Measurements from ENCODE around the gene MYG1.
A peak's percentile ranks its signal among the peaks of the same experiment; 100 is the strongest.

DNA sequence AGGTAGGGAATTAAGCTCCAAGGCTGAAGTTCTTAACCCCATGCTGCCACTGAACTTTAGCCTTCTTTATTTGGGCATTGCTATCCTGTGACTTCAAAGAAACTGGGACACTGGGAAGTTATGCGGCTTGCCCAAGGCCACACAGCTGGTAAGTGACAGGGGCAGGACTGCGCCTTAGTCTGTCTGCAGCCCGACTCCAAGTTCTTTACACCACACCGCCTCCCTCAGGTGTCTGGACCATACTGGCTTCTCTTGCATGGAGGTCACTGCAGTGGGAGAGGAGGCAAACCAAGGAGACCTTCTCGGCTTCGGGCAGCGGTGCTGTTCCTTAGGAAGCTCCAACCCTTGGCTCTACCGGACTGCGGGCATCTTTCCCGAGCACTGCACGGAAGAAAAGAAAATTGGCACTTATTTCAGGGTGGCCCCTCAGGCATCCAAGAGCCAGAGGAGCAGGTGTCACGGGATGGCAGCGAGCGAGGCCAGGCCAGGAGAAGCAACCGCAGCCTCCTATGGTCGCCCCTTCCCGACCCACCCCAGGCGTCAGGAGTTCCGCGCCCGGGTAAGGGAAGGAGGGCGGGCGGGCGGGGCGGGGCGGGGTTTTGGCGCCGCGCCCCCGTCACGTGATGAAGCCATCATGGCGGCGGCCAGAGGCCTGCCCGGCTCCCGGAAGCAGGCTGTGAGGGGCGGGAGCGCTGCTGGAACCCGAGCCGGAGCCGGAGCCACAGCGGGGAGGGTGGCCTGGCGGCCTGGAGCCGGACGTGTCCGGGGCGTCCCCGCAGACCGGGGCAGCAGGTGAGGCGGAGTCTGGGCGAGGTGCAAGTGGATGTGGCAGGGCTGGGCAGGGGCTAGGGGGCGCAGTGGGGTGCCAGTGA is 47.8 kb upstream of the MYG1 start:
- peak; percentile 72 for TF ChIP-seq POLR2AphosphoS5 (IDR thresholded peaks at IDR 0.05; ENCODE audit: low read depth, low read length)
- TF ChIP-seq, protein P1, sequence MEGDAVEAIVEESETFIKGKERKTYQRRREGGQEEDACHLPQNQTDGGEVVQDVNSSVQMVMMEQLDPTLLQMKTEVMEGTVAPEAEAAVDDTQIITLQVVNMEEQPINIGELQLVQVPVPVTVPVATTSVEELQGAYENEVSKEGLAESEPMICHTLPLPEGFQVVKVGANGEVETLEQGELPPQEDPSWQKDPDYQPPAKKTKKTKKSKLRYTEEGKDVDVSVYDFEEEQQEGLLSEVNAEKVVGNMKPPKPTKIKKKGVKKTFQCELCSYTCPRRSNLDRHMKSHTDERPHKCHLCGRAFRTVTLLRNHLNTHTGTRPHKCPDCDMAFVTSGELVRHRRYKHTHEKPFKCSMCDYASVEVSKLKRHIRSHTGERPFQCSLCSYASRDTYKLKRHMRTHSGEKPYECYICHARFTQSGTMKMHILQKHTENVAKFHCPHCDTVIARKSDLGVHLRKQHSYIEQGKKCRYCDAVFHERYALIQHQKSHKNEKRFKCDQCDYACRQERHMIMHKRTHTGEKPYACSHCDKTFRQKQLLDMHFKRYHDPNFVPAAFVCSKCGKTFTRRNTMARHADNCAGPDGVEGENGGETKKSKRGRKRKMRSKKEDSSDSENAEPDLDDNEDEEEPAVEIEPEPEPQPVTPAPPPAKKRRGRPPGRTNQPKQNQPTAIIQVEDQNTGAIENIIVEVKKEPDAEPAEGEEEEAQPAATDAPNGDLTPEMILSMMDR (IDR thresholded peaks at IDR 0.05) = peak; percentile 59
- TF ChIP-seq CHD2 (IDR thresholded peaks at IDR 0.05; ENCODE audit: low read length, partially characterized antibody) = peak; percentile 37
- peak; percentile 77 for TF ChIP-seq SMC3 (IDR thresholded peaks at IDR 0.05; ENCODE audit: low read depth, low read length)
- TF ChIP-seq GABPA (IDR thresholded peaks at IDR 0.05; ENCODE audit: low read depth) = peak; percentile 58
- peak; percentile 57; the same call in 1 of the 2 replicates for TF ChIP-seq TAF1 (IDR thresholded peaks at IDR 0.05; ENCODE audit: borderline replicate concordance, low read depth, low read length)
- TF ChIP-seq EP300 (IDR thresholded peaks at IDR 0.05; ENCODE audit: borderline replicate concordance in 1 of 2, low read depth in 1 of 2, low read length in 1 of 2) = no peak
- TF ChIP-seq, protein P2, sequence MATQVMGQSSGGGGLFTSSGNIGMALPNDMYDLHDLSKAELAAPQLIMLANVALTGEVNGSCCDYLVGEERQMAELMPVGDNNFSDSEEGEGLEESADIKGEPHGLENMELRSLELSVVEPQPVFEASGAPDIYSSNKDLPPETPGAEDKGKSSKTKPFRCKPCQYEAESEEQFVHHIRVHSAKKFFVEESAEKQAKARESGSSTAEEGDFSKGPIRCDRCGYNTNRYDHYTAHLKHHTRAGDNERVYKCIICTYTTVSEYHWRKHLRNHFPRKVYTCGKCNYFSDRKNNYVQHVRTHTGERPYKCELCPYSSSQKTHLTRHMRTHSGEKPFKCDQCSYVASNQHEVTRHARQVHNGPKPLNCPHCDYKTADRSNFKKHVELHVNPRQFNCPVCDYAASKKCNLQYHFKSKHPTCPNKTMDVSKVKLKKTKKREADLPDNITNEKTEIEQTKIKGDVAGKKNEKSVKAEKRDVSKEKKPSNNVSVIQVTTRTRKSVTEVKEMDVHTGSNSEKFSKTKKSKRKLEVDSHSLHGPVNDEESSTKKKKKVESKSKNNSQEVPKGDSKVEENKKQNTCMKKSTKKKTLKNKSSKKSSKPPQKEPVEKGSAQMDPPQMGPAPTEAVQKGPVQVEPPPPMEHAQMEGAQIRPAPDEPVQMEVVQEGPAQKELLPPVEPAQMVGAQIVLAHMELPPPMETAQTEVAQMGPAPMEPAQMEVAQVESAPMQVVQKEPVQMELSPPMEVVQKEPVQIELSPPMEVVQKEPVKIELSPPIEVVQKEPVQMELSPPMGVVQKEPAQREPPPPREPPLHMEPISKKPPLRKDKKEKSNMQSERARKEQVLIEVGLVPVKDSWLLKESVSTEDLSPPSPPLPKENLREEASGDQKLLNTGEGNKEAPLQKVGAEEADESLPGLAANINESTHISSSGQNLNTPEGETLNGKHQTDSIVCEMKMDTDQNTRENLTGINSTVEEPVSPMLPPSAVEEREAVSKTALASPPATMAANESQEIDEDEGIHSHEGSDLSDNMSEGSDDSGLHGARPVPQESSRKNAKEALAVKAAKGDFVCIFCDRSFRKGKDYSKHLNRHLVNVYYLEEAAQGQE (IDR thresholded peaks at IDR 0.05; ENCODE audit: low read depth, low read length) = no peak
- TF ChIP-seq, protein P3, sequence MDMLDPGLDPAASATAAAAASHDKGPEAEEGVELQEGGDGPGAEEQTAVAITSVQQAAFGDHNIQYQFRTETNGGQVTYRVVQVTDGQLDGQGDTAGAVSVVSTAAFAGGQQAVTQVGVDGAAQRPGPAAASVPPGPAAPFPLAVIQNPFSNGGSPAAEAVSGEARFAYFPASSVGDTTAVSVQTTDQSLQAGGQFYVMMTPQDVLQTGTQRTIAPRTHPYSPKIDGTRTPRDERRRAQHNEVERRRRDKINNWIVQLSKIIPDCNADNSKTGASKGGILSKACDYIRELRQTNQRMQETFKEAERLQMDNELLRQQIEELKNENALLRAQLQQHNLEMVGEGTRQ (IDR thresholded peaks at IDR 0.05; ENCODE audit: borderline replicate concordance, low read depth, low read length) = peak; percentile 58
- no peak for TF ChIP-seq RCOR1 (IDR thresholded peaks at IDR 0.05; ENCODE audit: low read length)
- TF ChIP-seq, protein P4, sequence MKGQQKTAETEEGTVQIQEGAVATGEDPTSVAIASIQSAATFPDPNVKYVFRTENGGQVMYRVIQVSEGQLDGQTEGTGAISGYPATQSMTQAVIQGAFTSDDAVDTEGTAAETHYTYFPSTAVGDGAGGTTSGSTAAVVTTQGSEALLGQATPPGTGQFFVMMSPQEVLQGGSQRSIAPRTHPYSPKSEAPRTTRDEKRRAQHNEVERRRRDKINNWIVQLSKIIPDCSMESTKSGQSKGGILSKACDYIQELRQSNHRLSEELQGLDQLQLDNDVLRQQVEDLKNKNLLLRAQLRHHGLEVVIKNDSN (IDR thresholded peaks at IDR 0.05; ENCODE audit: borderline replicate concordance, low read depth) = peak; percentile 92
- TF ChIP-seq, protein P5, sequence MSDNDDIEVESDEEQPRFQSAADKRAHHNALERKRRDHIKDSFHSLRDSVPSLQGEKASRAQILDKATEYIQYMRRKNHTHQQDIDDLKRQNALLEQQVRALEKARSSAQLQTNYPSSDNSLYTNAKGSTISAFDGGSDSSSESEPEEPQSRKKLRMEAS (IDR thresholded peaks at IDR 0.05; ENCODE audit: low read depth) = peak; percentile 23; the same call in 1 of the 2 replicates
